ENCODE results near the gene WDR88. TPM values are rescaled to one million over a fixed set of nuclear protein-coding genes. Genes with fewer than 3 reads are reported as not detected.

The WDR88 gene
- total and polyA plus RNA-seq, 12 donors: 0.13 to 0.37 TPM; not detected in 10

Other genes with a start within 250 kb of the WDR88 start
- 10 to 100 TPM in 6 of 10 donors, 1 to 10 TPM in 4; 7.8 to 13.9 (median 10.4) TPM for gene CEP89, start 160.2 kb upstream of the WDR88 start, total RNA-seq
- gene CEP89, start 160.2 kb upstream of the WDR88 start, polyA plus RNA-seq: 1 to 10 TPM; 7.5 to 8.3 TPM
- 1 to 10 TPM in 1 of 10 donors, under 1 TPM in 9; 0.40 to 1.3 (median 0.58) TPM for gene FAAP24, start 159.9 kb upstream of the WDR88 start, total RNA-seq
- 1 to 10 TPM in 1 of 2 donors, not detected in 1; 1.3 TPM for gene FAAP24, start 159.9 kb upstream of the WDR88 start, polyA plus RNA-seq
- 1 to 10 TPM in 6 of 10 donors, under 1 TPM in 4; 0.33 to 2.1 (median 1.2) TPM for gene RHPN2, start 67.2 kb upstream of the WDR88 start, total RNA-seq
- under 1 TPM; 0.68 to 0.95 TPM for gene RHPN2, start 67.2 kb upstream of the WDR88 start, polyA plus RNA-seq
- gene GPATCH1, start 50.9 kb upstream of the WDR88 start, total RNA-seq: 1 to 10 TPM; 4.5 to 7.4 (median 5.5) TPM
- gene GPATCH1, start 50.9 kb upstream of the WDR88 start, polyA plus RNA-seq: 1 to 10 TPM; 3.1 to 4.1 TPM
- 10 to 100 TPM; 13.7 to 23.6 (median 16.3) TPM for gene LRP3, start 62.2 kb downstream of the WDR88 start, total RNA-seq
- gene LRP3, start 62.2 kb downstream of the WDR88 start, polyA plus RNA-seq: 1 to 10 TPM; 8.5 to 9.9 TPM
- under 1 TPM in 3 of 10 donors, not detected in 7; 0.31 to 0.70 (median 0.64) TPM for gene SLC7A10, start 93.7 kb downstream of the WDR88 start, total RNA-seq
- gene SLC7A10, start 93.7 kb downstream of the WDR88 start, polyA plus RNA-seq: under 1 TPM; 0.61 to 0.66 TPM
- gene CEBPA, start 170.4 kb downstream of the WDR88 start, total RNA-seq: 1 to 10 TPM in 8 of 10 donors, under 1 TPM in 2; 0.71 to 7.7 (median 2.8) TPM
- gene CEBPA, start 170.4 kb downstream of the WDR88 start, polyA plus RNA-seq: 1 to 10 TPM; 3.4 to 4.4 TPM
- gene CEBPG, start 241.6 kb downstream of the WDR88 start, total RNA-seq: 10 to 100 TPM; 10.4 to 19.4 (median 13.4) TPM
- 10 to 100 TPM; 15.0 to 22.2 TPM for gene CEBPG, start 241.6 kb downstream of the WDR88 start, polyA plus RNA-seq

All from heart right ventricle (tissue), 12 donors.